HG03066 (cell line): Measurements from ENCODE around the gene DUSP28.
A peak's percentile ranks its signal among the peaks of the same experiment; 100 is the strongest.
"Not testable (repeated sequence)": the region's sequence is repeated elsewhere in the genome, so short reads cannot be mapped to it uniquely, and the experiment has no call there.

ENCODE experiments used
- ATAC-seq: cut with Tn5 transposase; IDR thresholded peaks from one replicate; pipeline ENCODE4 v1.9.1; 2021; ENCODE audit warnings: low read depth; ENCODE audit not compliant: unreplicated experiment

The DUSP28 gene

GRCh38 chr2:240558236-240558761 lies 1.9 kb upstream of the DUSP28 start:
- ATAC-seq, result no peak

GRCh38 chr2:240559286-240559685 lies 871 bp upstream of the DUSP28 start:
- ATAC-seq, result no peak

GRCh38 chr2:240560480-240561324 lies 545 bp downstream of the DUSP28 start:
- ATAC-seq, result peak; percentile 47

- no peak for ATAC-seq
Observed at GRCh38 chr2:240561325-240561971, 1.3 kb downstream of the DUSP28 start.

GRCh38 chr2:240563231-240563630 lies 3.1 kb downstream of the DUSP28 start:
- ATAC-seq, result not testable (repeated sequence)

- ATAC-seq, result no peak
Observed at GRCh38 chr2:240563951-240564560, 3.9 kb downstream of the DUSP28 start.

GRCh38 chr2:240564561-240565332 lies 4.6 kb downstream of the DUSP28 start:
- no peak for ATAC-seq

- ATAC-seq, result peak; percentile 35
Observed at GRCh38 chr2:240565333-240566202, 5.4 kb downstream of the DUSP28 start.

GRCh38 chr2:240566203-240567136 lies 6.3 kb downstream of the DUSP28 start:
- peak; percentile 44 for ATAC-seq

- ATAC-seq, result no peak
Observed at GRCh38 chr2:240567137-240567871, 7.1 kb downstream of the DUSP28 start.

- ATAC-seq, result no peak
Observed at GRCh38 chr2:240567872-240568677, 7.9 kb downstream of the DUSP28 start, which contains the start of gene RNPEPL1. RNPEPL1 (plus strand) TSS chr2:240568484; CDS start chr2:240568587, 103 bp downstream.

GRCh38 chr2:240568678-240569522 lies 8.7 kb downstream of the DUSP28 start:
- no peak for ATAC-seq

GRCh38 chr2:240569523-240569997 lies 9.4 kb downstream of the DUSP28 start:
- no peak for ATAC-seq

GRCh38 chr2:240569998-240570530 lies 9.9 kb downstream of the DUSP28 start:
- ATAC-seq, result no peak

- no peak for ATAC-seq
Observed at GRCh38 chr2:240570531-240571313, 10.6 kb downstream of the DUSP28 start.
